ENCODE results near the gene MTNR1A. TPM values are rescaled to one million over a fixed set of nuclear protein-coding genes. Genes with fewer than 3 reads are reported as not detected.

Gene MTNR1A
- total and polyA plus RNA-seq, 2 experiments from 2014 or later, result 0.32 to 1.4 TPM

GRCh38 chr4:186494496-186494895 lies 60.9 kb downstream of the MTNR1A start:
- Histone ChIP-seq H3K27ac (ENCODE audit: low read depth) (no peak overlapping the region), H3K4me1 (ENCODE audit: insufficient read depth) (no peaks in the 10 kb centered on the region), H4K20me1 (replicated peaks; ENCODE audit: insufficient read depth) (no peaks in the 10 kb centered on the region), H2AFZ (no peak overlapping the region), H3K27me3 (ENCODE audit: insufficient read depth) (no peaks in the 10 kb centered on the region), H3K79me2 (replicated peaks; ENCODE audit: insufficient read depth) (no peaks in the 10 kb centered on the region), H3K4me3 (no peak overlapping the region), H3F3A (replicated peaks; ENCODE audit: low read depth) (no peaks in the 10 kb centered on the region), H3K4me2 (no peak overlapping the region), H3K9me2 (ENCODE audit: insufficient read depth) (peaks cover 13% of the 10 kb centered on the region), H3K36me3 (ENCODE audit: insufficient read depth) (no peaks in the 10 kb centered on the region)
- Mint-ChIP-seq H3K4me1 (no peaks in the 10 kb centered on the region; the same call in 2 of the 3 replicates), H3K4me3 (no peak overlapping the region), H3K27me3 (ENCODE audit: insufficient read depth, low read depth, poor library complexity) (no peaks in the 10 kb centered on the region), H3K27ac (no peak overlapping the region), H3K9me3 (peaks cover 51% of the 10 kb centered on the region), H3K36me3 (ENCODE audit: low read depth) (peaks cover 28% of the 10 kb centered on the region)
- DNase-seq (ENCODE audit: low spot score) (no peak), ATAC-seq (no peak)
- TF ChIP-seq EZH2phosphoT487 (IDR thresholded peaks at IDR 0.05; ENCODE audit: unreplicated experiment), result no peak
- TF ChIP-seq NANOG (IDR thresholded peaks at IDR 0.05; ENCODE audit: borderline replicate concordance), result no peak

- Histone ChIP-seq H3K4me2 (no peak overlapping the region), H3F3A (replicated peaks; ENCODE audit: low read depth) (no peaks in the 10 kb centered on the region), H4K20me1 (replicated peaks; ENCODE audit: insufficient read depth) (no peaks in the 10 kb centered on the region), H3K27me3 (ENCODE audit: insufficient read depth) (no peaks in the 10 kb centered on the region), H3K4me3 (no peak overlapping the region), H3K9me2 (ENCODE audit: insufficient read depth) (peaks cover 4% of the 10 kb centered on the region; the same call in 1 of the 2 replicates), H3K27ac (ENCODE audit: low read depth) (no peak overlapping the region), H3K36me3 (ENCODE audit: insufficient read depth) (no peaks in the 10 kb centered on the region), H3K4me1 (ENCODE audit: insufficient read depth) (no peaks in the 10 kb centered on the region; the same call in 1 of the 2 replicates), H3K79me2 (replicated peaks; ENCODE audit: insufficient read depth) (no peaks in the 10 kb centered on the region), H2AFZ (no peak overlapping the region)
- H3K4me1 Mint-ChIP-seq, result peaks cover 9% of the 10 kb centered on the region
- H3K27me3 Mint-ChIP-seq (ENCODE audit: insufficient read depth, low read depth, poor library complexity), result no peaks in the 10 kb centered on the region
- peaks cover 20% of the 10 kb centered on the region for H3K36me3 Mint-ChIP-seq (ENCODE audit: low read depth)
- H3K27ac Mint-ChIP-seq, result no peak overlapping the region
- no peak overlapping the region for H3K4me3 Mint-ChIP-seq
- H3K9me3 Mint-ChIP-seq, result peaks cover 31% of the 10 kb centered on the region
- no peak for DNase-seq (ENCODE audit: low spot score)
- no peak; the same call in 2 of the 3 replicates for ATAC-seq
- no peak for TF ChIP-seq ZNF114 (CRISPR knock-in tag; IDR thresholded peaks at IDR 0.05)
- no peak for TF ChIP-seq ZNF462 (CRISPR knock-in tag; IDR thresholded peaks at IDR 0.05)
- TF ChIP-seq CREB1 (CRISPR knock-in tag; IDR thresholded peaks at IDR 0.05; ENCODE audit: low read depth), result no peak
- TF ChIP-seq EZH2 (IDR thresholded peaks at IDR 0.05; ENCODE audit: low read depth, unreplicated experiment), result no peak
- no peak for TF ChIP-seq STAT1 (IDR thresholded peaks at IDR 0.05; ENCODE audit: unreplicated experiment)
- TF ChIP-seq EZH2phosphoT487 (IDR thresholded peaks at IDR 0.05; ENCODE audit: unreplicated experiment), result no peak
- no peak for TF ChIP-seq REST (IDR thresholded peaks at IDR 0.05; ENCODE audit: unreplicated experiment)
- no peak for TF ChIP-seq POLR2AphosphoS5 (IDR thresholded peaks at IDR 0.05; ENCODE audit: low read depth)
- TF ChIP-seq NANOG (IDR thresholded peaks at IDR 0.05; ENCODE audit: borderline replicate concordance), result no peak
- no peak for TF ChIP-seq CTCF (conservative IDR thresholded peaks at IDR 0.05; ENCODE audit: low read depth in 2 of 2)
- no peak for TF ChIP-seq ZNF331 (CRISPR knock-in tag; IDR thresholded peaks at IDR 0.05; ENCODE audit: low read depth)
Measured at GRCh38 chr4:186487726-186488125, 67.6 kb downstream of the MTNR1A start.
